Activated T-helper 1 cell treated with Interleukin-2 at 50 U/mL for 16 hours (primary cell): ENCODE measurements around the gene GXYLT2.

Experiments used
- DNase-seq: peaks from one replicate; pipeline ENCODE4 v3.0.0-alpha.2; 2020; ENCODE audit warnings: low read depth

GXYLT2 gene

GRCh38 chr3:72932416-72932815, 44.6 kb downstream of the GXYLT2 start:
- DNase-seq = no peak

DNA sequence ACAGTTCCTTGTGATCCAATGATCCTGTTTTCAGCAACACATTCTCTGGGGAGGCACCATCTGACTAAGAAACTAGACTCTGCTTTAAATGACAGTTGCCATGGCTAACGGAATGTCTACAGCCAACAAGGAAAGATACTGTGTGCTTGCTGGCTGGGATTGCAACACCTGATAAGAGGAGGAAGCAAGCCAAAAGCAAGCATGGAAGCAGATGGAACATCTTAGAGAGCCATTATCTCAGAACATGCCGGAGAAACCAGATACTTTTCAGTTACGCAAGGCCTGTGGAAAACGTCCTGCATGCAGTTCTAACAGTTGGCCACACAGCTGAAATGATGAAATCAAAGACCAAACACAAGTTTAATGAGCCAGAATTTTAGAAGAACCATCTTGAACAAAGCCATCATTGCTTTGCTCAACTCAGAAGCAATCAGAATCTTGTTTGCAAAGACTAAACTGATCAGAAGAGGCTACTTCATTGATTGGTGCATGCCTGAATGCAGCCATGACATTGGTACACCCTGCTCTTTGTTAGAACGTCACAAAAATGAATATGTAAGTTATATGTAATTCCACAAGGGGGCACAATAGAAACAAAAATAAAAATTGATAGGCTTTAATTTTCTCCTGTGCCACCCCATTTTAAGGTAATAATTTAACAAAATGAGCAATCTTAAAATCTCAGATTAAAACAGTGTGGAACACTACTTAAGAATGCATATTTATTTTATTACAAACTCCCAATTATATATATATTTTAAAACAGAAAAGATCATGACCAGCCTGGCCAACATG, 50.8 kb downstream of the GXYLT2 start:
- no peak for DNase-seq

DNA sequence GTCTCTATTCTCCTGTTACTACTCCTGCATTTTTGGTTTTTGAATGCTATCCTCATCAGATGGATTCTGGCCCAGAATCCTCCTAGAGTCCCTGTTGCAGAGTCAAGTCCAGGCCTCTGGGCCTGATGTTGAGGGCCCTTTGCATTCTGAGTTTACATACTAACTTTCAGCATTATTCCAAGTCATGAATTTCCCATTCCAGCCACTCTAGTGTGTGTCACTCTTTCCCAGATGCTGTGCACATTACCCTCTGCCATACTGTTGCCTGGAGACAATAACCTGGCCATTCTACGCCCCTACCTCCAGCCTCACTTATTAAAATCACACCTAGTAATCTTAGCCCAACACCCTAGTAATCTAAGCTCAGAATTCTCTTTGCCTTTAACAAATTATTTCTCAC, 53.4 kb downstream of the GXYLT2 start:
- DNase-seq = no peak

DNA sequence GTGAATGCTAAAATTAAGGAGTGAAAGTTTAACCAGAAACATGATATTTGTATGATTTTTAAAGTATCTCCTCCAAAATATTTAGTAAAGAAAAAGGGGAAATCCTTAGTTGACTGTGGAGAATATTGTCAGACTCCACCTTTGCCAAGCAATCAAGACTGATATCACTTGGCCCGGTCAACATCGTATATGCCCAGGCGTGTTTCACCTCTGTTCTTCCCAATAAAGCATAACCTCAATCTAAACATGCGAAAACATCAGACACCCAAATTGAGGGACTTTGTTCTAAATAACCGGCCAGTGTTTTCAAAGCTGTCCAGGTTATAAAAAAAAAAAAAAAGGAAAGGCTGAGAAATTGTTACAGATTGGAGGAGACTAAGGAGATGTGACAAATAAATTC, 54.6 kb downstream of the GXYLT2 start:
- no peak for DNase-seq

DNA sequence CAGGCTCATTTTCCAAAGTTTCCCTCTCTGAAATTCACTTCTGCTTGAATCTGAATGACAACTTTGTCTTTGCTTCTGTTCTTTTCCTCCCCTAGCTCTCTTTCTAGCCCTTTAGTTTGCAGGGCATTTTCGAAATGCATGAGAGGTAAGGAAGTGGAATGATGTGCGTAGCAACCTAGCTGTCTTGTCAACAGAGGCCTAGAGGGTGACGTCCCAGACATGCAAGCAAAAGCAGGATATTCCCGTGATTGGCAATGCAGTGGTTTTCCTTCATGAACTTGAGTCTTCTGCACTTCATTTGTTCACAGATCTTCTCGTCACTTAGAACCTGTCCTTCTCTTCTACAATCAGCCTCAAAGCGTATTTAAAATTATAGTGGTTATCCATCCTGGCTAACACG, 56.9 kb downstream of the GXYLT2 start:
- DNase-seq = no peak

DNA sequence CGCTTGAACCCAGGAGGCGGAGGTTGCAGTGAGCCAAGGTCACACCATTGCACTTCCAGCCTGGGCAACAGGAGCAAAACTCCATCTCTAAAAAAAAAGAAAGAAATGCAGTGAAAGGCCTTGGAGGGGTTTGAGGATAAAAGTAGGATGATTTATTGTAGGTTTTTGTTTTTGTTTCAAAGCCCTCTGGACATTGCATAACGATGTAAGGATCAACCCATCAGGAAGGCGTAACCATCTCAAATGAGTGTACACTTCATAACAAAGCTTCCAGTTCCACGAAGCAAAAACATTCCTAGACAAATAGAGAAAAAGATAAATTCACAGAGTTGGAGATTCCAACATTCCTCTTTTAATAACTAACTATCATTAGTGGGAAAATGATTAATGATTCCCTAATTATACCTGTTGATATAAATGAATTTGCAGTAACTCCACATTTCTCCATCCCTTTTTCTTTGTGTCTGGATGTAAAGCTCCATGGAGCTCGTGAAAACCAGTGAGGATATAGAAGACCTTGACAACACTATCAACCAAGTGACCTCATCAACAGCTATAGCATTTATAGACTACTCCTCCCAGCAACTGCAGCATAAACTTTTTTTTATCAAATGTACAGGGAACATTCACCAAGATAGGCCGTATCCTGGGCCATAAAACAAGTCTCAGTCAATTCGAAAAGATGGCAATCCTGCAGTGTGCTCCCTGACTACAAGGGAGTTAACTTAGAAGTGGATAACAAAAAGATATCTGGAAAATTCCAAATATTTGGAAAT, 60.1 kb downstream of the GXYLT2 start:
- no peak for DNase-seq

GRCh38 chr3:72949016-72949415, 61.2 kb downstream of the GXYLT2 start:
- DNase-seq = no peak

GRCh38 chr3:72950372-72950771, 62.5 kb downstream of the GXYLT2 start:
- no peak for DNase-seq

DNA sequence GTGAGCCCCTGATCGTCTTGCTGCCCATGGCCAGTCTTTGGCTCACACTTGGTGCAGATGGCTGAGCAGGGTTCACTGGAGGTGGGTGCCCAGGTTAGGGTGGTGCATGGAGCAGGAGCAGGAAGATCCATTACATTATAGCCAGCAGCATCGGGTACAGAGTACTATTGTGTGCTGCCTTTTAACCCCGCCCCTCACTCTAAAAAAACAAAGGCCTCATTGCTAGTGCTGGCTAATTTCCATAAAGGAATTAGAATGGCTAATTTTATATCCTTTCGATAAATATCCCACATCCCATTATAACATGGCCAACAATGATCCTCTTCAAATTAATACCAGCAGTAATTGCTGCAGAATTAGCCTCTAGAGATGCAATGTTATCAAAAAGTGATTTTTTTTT, 63.0 kb downstream of the GXYLT2 start:
- DNase-seq = no peak

GRCh38 chr3:72951259-72951722, 63.4 kb downstream of the GXYLT2 start:
- no peak for DNase-seq

DNA sequence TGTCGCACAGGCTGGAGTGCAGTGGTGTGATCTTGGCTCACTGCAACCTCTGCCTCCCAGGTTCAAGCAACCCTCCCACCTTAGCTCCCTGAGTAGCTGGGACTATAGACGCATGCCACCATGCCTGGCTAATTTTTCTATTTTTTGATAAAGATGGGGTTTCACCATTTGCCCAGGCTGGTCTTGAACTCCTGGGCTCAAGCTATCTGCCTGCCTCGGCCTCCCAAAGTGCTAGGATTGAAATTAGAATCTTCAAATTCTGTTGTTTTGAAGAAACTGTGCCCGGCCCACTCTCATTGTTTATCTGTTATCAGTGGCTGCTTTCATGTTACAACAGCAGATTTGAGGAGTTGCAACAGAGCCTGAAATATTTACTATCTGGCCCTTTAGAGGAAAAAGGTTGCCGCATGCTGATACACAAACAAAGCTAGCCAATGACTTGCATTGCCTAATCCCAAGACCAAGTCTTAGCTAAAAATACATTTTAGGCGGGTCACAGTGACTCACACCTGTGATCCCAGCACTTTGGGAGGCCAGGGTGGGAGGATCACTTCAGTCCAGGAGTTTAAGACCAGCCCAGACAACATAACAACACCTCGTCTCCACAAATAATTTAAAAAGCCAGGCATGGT, 65.6 kb downstream of the GXYLT2 start:
- DNase-seq = no peak

DNA sequence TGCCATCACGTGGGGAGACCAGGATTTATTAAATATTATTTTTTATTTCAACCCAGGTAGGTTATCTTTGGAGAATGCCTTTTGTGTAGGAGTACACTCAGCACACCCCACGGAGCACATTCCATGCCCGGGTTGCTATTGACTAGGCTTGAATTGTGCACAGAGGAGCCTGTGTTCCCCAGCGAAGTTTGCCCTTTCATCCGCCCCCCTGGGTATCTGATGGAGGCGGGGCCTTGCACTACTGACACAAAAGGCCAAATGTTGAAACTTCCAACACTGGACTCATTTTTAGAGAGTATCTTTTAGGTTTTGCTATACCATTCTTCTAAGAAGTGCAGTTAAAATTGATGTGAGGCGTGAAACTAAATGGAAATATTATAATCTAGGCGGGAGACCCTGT, 69.5 kb downstream of the GXYLT2 start:
- no peak for DNase-seq

DNA sequence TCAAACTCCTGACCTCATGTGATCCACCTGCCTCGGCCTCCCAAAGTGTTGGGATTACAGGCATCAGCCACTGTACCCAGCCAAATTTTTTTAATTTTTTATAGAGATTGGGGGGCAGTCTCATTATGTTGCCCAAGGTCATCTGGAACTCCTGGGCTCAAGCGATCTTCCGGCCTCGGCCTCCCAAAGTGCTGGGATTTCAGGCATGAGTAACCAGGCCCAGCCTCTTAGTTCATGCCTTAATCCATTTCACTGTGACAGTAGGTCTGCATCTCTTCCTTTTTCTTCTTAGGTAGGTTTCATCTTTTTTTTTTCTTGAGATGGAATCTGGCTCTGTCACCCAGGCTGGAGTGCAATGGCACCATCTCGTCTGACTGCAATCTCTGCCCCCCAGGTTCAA, 71.5 kb downstream of the GXYLT2 start:
- DNase-seq = no peak

DNA sequence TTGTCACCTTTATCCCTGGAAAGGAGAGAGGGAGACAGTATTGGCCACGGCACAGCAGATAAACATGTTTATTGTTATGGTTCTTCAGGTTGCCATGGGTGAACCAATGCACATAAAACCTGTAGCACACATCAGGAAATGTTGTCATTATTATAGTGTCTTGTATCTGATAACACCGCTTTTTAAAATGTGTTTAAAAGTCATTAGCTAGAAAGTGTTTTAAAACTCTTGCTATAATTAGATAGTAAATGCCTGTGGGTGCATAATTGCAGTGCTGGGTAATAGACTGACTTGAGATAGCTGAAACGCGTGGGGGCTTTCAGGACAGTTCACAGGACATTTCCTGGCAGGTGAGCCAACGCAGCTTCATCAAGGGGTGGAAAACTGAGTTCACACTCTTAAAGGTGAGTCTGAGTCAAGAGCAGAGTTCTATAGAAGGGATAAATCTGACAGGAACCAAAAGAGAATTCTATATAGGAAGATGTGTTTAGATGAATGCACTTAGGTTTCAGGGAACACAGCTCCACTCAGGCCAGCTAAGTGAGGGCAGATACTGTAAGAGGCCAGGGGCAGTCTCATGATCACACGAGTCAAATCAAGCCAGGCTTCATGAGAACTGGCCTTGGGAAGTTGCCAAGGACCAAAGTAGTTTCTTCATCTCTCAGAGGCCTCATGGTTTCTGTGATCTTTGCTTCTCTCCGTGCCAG, 73.1 kb downstream of the GXYLT2 start:
- DNase-seq = no peak

DNA sequence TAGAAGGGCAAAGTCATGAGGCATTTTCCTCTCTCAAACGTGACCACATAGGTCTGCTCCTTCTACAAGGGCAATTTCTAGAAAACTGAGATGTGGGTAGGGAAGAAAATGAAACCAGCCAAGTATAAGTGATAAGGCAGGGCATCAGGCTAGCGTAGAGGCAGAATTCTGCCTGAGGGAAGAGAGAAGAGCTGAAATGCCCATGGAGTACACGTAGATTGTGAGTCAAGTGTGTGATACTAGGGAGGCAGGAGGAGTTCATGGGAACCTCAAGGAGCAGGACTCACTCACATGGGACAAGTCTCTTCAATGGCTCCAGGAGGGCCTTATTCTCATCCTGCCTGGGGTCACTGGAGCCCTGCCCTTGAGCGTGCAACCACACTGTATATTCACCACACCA, 73.9 kb downstream of the GXYLT2 start:
- no peak for DNase-seq

GRCh38 chr3:72962317-72962716, 74.5 kb downstream of the GXYLT2 start:
- no peak for DNase-seq

DNA sequence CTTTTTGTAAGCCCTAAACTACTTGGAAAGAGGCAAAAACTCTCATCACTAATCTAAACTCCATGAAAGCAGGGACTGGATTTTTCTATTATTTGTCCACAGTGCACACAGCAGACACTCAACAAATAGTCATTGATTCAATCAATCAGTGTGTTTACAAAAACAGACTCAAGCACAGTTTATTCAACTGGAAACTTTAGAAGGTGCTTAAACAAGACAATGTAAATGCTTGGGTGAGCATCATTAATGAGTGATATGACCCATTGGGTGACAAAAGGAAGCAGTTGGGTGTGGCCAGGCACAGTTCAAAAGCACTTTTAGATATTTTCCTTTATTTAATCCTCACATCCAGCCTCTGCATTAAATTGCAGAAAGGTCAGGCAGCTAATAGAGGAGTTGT, 76.8 kb downstream of the GXYLT2 start:
- no peak for DNase-seq

GRCh38 chr3:72968266-72968664, 80.4 kb downstream of the GXYLT2 start:
- DNase-seq = no peak

- DNase-seq = no peak
These were observed 81.9 kb downstream of the GXYLT2 start for GRCh38 chr3:72969766-72970165.

GRCh38 chr3:72970942-72971341, 83.1 kb downstream of the GXYLT2 start:
- DNase-seq = no peak

DNA sequence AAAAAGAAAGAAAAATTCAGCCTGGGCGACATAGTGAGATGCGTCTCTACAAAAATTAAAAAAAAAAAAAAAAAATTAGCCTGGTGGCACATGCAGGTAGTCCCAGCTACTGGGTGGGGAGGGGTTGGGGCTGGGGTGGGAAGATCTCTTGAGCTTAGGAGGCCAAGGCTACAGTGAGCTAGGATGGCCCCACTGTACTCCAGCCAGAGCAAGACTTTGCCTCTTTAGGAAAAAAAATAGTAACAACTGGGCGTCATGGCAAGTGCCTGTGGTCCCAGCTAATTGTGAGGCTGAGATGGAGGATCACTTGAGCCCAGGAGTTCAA, 84.8 kb downstream of the GXYLT2 start:
- DNase-seq = no peak

DNA sequence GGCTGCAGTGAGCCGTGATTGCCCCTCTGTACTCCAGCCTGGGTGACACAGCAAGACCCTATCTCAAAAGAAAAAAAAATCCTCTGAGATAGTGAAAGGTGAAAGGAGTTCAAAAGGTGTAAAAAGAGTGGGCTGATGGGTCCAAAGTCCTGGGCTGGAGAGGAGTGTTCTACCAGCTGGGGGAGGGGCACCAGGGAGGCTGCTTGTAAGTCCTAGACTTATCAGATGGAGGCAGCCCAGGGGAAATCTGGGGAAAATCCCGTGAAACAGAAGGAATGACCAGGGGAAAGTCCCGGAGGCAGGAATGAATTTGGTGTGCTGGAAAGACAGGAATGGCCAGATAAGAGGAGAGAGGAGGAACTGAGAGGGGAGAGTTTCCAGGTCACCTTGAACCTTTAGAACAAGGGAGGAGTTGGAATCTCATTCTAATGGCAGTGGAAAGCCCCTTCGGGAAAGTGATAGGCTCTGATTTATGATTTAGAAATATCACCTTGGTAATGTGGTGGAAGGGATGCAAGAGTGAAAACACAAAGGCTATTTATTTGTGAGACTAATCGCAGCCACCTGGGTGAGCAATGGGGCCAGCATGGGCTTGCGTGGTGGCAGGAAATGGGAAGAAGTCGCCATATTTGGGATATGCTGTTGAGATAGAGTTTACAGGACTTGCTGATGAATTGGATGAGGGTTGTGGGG, 85.3 kb downstream of the GXYLT2 start:
- DNase-seq = no peak
